PC-3 (cell line): Measurements from ENCODE around the gene SCN8A. TPM values are rescaled to one million over a fixed set of nuclear protein-coding genes. Genes with fewer than 3 reads are reported as not detected.

Source experiments
- ATAC-seq: fragments of 200-7000 bp; cut with Tn5 transposase; 2 replicates; pipeline ENCODE4 v1.9.1; 2020; ENCODE audit warnings: mild to moderate bottlenecking, moderate library complexity
- BruUV-seq: library from RNA; stranded (reverse); fragments of 400-500 nt; replicated peaks from 2 replicates; lab custom pipeline; 2021; lab: Mats Ljungman, UMichigan
- CTCF ChIA-PET: fragments of 300-600 bp; sonication (Branson Sonifier 250); formaldehyde crosslinking; loops from one replicate; lab custom pipeline; 2022; ENCODE audit warnings: antibody characterized with exemption; lab: Charles Lee
- POLR2A ChIA-PET: fragments of 300-600 bp; sonication (Branson Sonifier 250); formaldehyde crosslinking; loops from one replicate; lab custom pipeline; 2022; ENCODE audit warnings: antibody characterized with exemption; ENCODE audit not compliant: unreplicated experiment; lab: Charles Lee
- DNase-seq: peaks from one replicate; pipeline ENCODE4 v3.0.0-alpha.2; 2015
- H2AFZ ChIP-seq: fragments of 300-600 bp; sonication (generic); 2 replicates; pipeline ENCODE4 v1.6.0; 2016; ENCODE audit warnings: antibody characterized with exemption, low read length
- H3F3A ChIP-seq: fragments of 300-600 bp; sonication (generic); one replicate; pipeline ENCODE4 v1.6.0; 2017; ENCODE audit warnings: antibody characterized with exemption, low read length, control low read depth, mild to moderate bottlenecking; ENCODE audit not compliant: unreplicated experiment
- H3K27ac ChIP-seq: fragments of 300-600 bp; sonication (generic); 2 replicates; pipeline ENCODE4 v1.5.1; 2016; ENCODE audit warnings: mild to moderate bottlenecking, low read length
- H3K27me3 ChIP-seq: fragments of 300-600 bp; sonication (generic); 2 replicates; pipeline ENCODE4 v1.6.1; 2016; ENCODE audit warnings: low read length, mixed read lengths
- H3K36me3 ChIP-seq: fragments of 300-600 bp; sonication (generic); 2 replicates; pipeline ENCODE4 v1.6.1; 2016; ENCODE audit warnings: low read depth, mixed run types, low read length, mixed read lengths
- H3K4me1 ChIP-seq: fragments of 300-600 bp; sonication (generic); 2 replicates; pipeline ENCODE4 v1.5.1; 2016; ENCODE audit warnings: low read length; ENCODE audit not compliant: insufficient read depth
- H3K4me2 ChIP-seq: fragments of 300-600 bp; sonication (generic); 2 replicates; pipeline ENCODE4 v1.6.0; 2016; ENCODE audit warnings: low read length
- H3K4me3 ChIP-seq: fragments of 300-600 bp; sonication (generic); 2 replicates; pipeline ENCODE4 v1.5.1; 2016; ENCODE audit warnings: mild to moderate bottlenecking, low read length, mixed read lengths
- H3K79me2 ChIP-seq: fragments of 300-600 bp; sonication (generic); 2 replicates; pipeline ENCODE4 v1.6.1; 2017; ENCODE audit warnings: low read length, mixed read lengths
- H3K9ac ChIP-seq: fragments of 300-600 bp; sonication (generic); 2 replicates; pipeline ENCODE4 v1.6.0; 2016; ENCODE audit warnings: mild to moderate bottlenecking, low read length
- H3K9me2 ChIP-seq: fragments of 300-600 bp; sonication (generic); replicated peaks from 2 replicates; pipeline ENCODE4 v1.6.1; 2016; ENCODE audit warnings: mixed run types, low read length, mixed read lengths
- H3K9me3 ChIP-seq: fragments of 300-600 bp; sonication (generic); 2 replicates; pipeline ENCODE4 v1.6.1; 2016; ENCODE audit warnings: low read length, mixed read lengths
- H4K20me1 ChIP-seq: fragments of 300-600 bp; sonication (generic); 2 replicates; pipeline ENCODE4 v1.6.1; 2016; ENCODE audit warnings: low read length, mixed read lengths
- EZH2 ChIP-seq: fragments of 300-600 bp; sonication (generic); IDR thresholded peaks from one replicate; pipeline ENCODE4 v1.6.1; 2017; ENCODE audit warnings: antibody characterized with exemption, mild to moderate bottlenecking, low read length; ENCODE audit not compliant: unreplicated experiment
- EZH2phosphoT487 ChIP-seq: fragments of 300-600 bp; sonication (generic); IDR thresholded peaks from 2 replicates; pipeline ENCODE4 v1.6.1; 2018; ENCODE audit warnings: mild to moderate bottlenecking, antibody characterized with exemption, low read length, borderline replicate concordance
- intact Hi-C: fragments of 100-400 bp; cut with micrococcal nuclease; formaldehyde crosslinking; loops from 2 replicates; pipeline ENCODE4 v1.9.0; 2023
- total RNA-seq: library from RNA; depleted of rRNA; stranded (reverse); fragments of >200 nt; gene quantifications from 2 replicates; pipeline ENCODE4 v1.2.3, GENCODE V29; 2014
- TF ChIP-seq, protein P1 (sequence below): fragments of 300-600 bp; sonication (generic); conservative IDR thresholded peaks from 2 replicates; pipeline ENCODE4 v1.5.1; 2017; ENCODE audit warnings: antibody characterized with exemption, low read depth, mild to moderate bottlenecking, low read length

The SCN8A gene
- total RNA-seq, 1 experiment from 2014 or later: 12.7 TPM

DNA sequence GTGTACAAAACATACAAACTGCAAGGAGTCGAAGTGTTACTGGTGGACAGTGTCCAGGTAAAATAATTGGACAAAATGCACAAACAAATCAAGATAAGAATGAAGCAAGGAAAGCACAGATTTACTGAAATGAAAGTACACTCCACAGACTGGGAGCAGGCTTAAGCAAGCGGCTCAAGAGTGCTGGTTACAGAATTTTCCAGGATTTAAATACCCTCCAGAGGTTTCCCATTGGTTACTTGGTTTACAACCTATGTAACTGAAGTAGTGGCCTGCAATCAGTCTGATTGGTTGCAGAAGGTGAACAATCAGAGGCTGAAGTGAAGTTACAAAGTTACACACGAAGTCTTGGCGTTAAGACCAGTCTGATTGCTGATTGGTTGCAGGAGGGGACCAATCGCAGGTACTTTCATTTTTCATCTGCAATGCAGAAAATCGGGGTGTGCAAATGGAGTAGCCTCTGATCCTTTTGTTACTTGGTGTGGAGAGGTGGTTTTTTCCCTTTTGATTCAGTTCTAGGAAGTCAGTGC is 11.6 kb upstream of the SCN8A start:
- no peaks in the 10 kb centered on the region for H3K79me2 ChIP-seq
- no peak overlapping the region for H3K27ac ChIP-seq
- no peaks in the 10 kb centered on the region for H3K9me2 ChIP-seq
- no peak overlapping the region for H3K4me3 ChIP-seq
- intact Hi-C loops: no loop called here
- H2AFZ ChIP-seq: no peak overlapping the region
- ChIA-PET CTCF (no interaction called here), POLR2A (no interaction called here)
- H3K27me3 ChIP-seq: no peaks in the 10 kb centered on the region
- H3F3A ChIP-seq: no peaks in the 10 kb centered on the region
- no peak overlapping the region for H3K9ac ChIP-seq
- no peaks in the 10 kb centered on the region for H3K9me3 ChIP-seq
- H3K36me3 ChIP-seq: 0 out of 2 replicates have a peak, but pooled peaks cover 6% of the 10 kb centered on the region
- no TSS peak for BruUV-seq
- H3K4me2 ChIP-seq: no peak overlapping the region
- TF ChIP-seq EZH2 (no peak), EZH2phosphoT487 (no peak)
- DNase-seq (no peak), ATAC-seq (no peak)
- H3K4me1 ChIP-seq: no peaks in the 10 kb centered on the region
- no peaks in the 10 kb centered on the region for H4K20me1 ChIP-seq

DNA sequence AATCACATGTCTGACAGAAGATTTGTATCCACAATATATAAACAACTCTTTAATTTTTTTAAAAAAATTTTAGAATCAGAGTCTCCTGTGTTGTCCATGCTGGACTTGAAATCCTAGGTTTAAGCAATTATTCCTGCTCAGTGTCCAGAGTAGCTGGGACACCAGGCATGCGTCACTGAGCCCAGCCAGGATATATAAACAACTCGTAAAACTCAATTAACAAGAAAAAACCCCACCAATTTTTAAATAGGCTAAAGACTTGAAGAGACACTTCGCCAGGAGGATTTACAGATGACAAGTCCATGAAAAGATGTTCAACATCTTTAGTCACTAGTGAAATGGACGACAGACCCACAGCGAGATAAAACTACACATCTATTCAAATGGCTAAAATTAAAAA is 2.0 kb upstream of the SCN8A start:
- Histone ChIP-seq H4K20me1 (0 out of 2 replicates have a peak, but pooled peaks cover 10% of the 10 kb centered on the region), H3K4me2 (peak overlapping the region; percentile 93), H3K9me3 (no peaks in the 10 kb centered on the region), H3K79me2 (peaks cover 32% of the 10 kb centered on the region), H3K4me3 (peak overlapping the region; percentile 83), H3K27ac (no peak overlapping the region), H3K4me1 (peaks cover 24% of the 10 kb centered on the region), H3K27me3 (no peaks in the 10 kb centered on the region), H2AFZ (peak overlapping the region; percentile 88), H3K9ac (no peak overlapping the region), H3F3A (peaks cover 3% of the 10 kb centered on the region), H3K9me2 (no peaks in the 10 kb centered on the region), H3K36me3 (no peaks in the 10 kb centered on the region)
- BruUV-seq: no TSS peak
- DNase-seq (peak; percentile 57), ATAC-seq (peak; percentile 56)
- TF ChIP-seq EZH2: no peak
- TF ChIP-seq, protein P1, sequence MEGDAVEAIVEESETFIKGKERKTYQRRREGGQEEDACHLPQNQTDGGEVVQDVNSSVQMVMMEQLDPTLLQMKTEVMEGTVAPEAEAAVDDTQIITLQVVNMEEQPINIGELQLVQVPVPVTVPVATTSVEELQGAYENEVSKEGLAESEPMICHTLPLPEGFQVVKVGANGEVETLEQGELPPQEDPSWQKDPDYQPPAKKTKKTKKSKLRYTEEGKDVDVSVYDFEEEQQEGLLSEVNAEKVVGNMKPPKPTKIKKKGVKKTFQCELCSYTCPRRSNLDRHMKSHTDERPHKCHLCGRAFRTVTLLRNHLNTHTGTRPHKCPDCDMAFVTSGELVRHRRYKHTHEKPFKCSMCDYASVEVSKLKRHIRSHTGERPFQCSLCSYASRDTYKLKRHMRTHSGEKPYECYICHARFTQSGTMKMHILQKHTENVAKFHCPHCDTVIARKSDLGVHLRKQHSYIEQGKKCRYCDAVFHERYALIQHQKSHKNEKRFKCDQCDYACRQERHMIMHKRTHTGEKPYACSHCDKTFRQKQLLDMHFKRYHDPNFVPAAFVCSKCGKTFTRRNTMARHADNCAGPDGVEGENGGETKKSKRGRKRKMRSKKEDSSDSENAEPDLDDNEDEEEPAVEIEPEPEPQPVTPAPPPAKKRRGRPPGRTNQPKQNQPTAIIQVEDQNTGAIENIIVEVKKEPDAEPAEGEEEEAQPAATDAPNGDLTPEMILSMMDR: no peak
- CTCF ChIA-PET: interaction anchor here (0.6 to 0.7 kb wide), 3 partner anchors 51 to 223 kb away, joined by 3 to 4 read pairs (median 3); no protein-coding TSS in a partner anchor
- POLR2A ChIA-PET: no interaction called here
- intact Hi-C loops: loop anchor here (1.0 to 2.0 kb wide), 2 partner anchors 56 to 89 kb away; no protein-coding TSS in a partner anchor

DNA sequence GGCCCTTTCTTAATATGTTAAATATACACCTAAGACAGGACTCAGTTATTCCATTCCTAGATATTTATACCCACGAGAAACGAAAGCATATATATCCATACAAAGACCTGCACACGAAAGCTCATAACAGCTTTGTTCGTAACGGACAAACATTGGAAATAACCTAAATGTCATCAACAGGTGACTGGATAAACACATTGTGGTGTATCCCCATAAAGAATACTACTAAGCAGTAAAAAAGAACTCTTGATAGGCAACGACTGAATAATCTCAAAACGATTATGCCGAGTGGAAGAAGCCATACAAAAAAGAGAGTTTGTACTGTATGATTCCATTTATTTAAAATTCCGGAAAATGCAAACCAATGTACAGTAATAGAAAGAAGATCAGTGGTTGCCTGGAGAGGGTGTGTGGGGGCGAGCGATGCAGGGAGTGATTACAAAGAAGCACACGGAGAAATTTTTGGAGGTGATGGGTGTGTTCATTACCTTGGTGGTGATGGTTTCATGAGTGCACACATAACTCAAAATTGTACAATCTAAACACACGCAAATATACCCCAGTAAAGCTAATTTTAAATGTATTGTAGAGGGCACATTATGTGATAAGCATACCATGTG is 1.4 kb upstream of the SCN8A start:
- Histone ChIP-seq H2AFZ (peak overlapping the region; percentile 88), H3K9me2 (no peaks in the 10 kb centered on the region), H3K4me3 (peak overlapping the region; percentile 83), H3K4me2 (peak overlapping the region; percentile 93), H3K4me1 (peaks cover 24% of the 10 kb centered on the region), H3K27me3 (no peaks in the 10 kb centered on the region), H3F3A (peaks cover 3% of the 10 kb centered on the region), H3K36me3 (no peaks in the 10 kb centered on the region), H3K9me3 (no peaks in the 10 kb centered on the region), H3K27ac (no peak overlapping the region), H3K79me2 (peaks cover 38% of the 10 kb centered on the region), H3K9ac (no peak overlapping the region), H4K20me1 (0 out of 2 replicates have a peak, but pooled peaks cover 15% of the 10 kb centered on the region)
- intact Hi-C loops: loop anchor here (1.0 to 5.0 kb wide), 4 partner anchors 47 to 233 kb away; no protein-coding TSS in a partner anchor
- ChIA-PET POLR2A (interaction anchor here (0.6 kb wide), 1 partner anchor 43 kb away, joined by 3 read pairs; no protein-coding TSS in a partner anchor), CTCF (interaction anchor here (0.6 to 0.7 kb wide), 4 partner anchors 52 to 222 kb away, joined by 3 to 4 read pairs (median 4); no protein-coding TSS in a partner anchor)
- ATAC-seq: no peak
- DNase-seq: peak; percentile 5
- TF ChIP-seq EZH2 (no peak), EZH2phosphoT487 (no peak)
- TF ChIP-seq, protein P1: no peak
- BruUV-seq: no TSS peak
